ENCODE results near the gene SLF1. TPM values are rescaled to one million over a fixed set of nuclear protein-coding genes. Genes with fewer than 3 reads are reported as not detected.

Gene SLF1
- total RNA-seq, 4 donors from 2014 or later = 2.9 to 14.5 (median 8.7) TPM

- H3K4me1 ChIP-seq = no peaks in the 10 kb centered on the region
- DNase-seq = no peak
- WGBS, 2 donors = 82 to 83% methylated on average over 2 of the region's 2 CpGs
- H3K27me3 ChIP-seq = no peaks in the 10 kb centered on the region
- TF ChIP-seq POLR2A (IDR thresholded peaks at IDR 0.05) (no peak), CTCF (IDR thresholded peaks at IDR 0.05) (no peak)
- no peak overlapping the region for H3K4me3 ChIP-seq
- intact Hi-C loops (cut with DNase I) = no loop called here
- no peaks in the 10 kb centered on the region for H3K9me3 ChIP-seq
- no peak overlapping the region for H3K27ac ChIP-seq
- peaks cover 0 to 32% (median 0%) of the 10 kb centered on the region in 3 donors for H3K36me3 ChIP-seq
Measured at GRCh38 chr5:94632024-94632423, 13.6 kb downstream of the SLF1 start.

GRCh38 chr5:94640176-94640575, 21.7 kb downstream of the SLF1 start:
- 94 to 95% methylated on average over 3 of the region's 3 CpGs for WGBS, 2 donors
- intact Hi-C loops (cut with DNase I) = no loop called here
- peaks cover 0 to 40% (median 0%) of the 10 kb centered on the region in 3 donors for H3K36me3 ChIP-seq

GRCh38 chr5:94645053-94645452, 26.6 kb downstream of the SLF1 start:
- Histone ChIP-seq H3K36me3 (peaks cover 0 to 25% (median 0%) of the 10 kb centered on the region in 3 donors), H3K27ac (no peak overlapping the region), H3K9me3 (peaks cover 0 to 14% (median 0%) of the 10 kb centered on the region in 3 donors), H3K27me3 (no peaks in the 10 kb centered on the region), H3K4me3 (no peak overlapping the region), H3K4me1 (no peaks in the 10 kb centered on the region)
- TF ChIP-seq POLR2A (IDR thresholded peaks at IDR 0.05) (no peak), CTCF (IDR thresholded peaks at IDR 0.05) (no peak)
- 84 to 100% methylated on average over 3 of the region's 3 CpGs for WGBS, 2 donors
- intact Hi-C loops (cut with DNase I) = no loop called here
- DNase-seq = no peak

More at GRCh38 chr5:94640176-94640575, 21.7 kb downstream of the SLF1 start:
- no peaks in the 10 kb centered on the region for H3K4me1 ChIP-seq
- TF ChIP-seq POLR2A (IDR thresholded peaks at IDR 0.05) = no peak
- no peak overlapping the region for H3K27ac ChIP-seq
- H3K9me3 ChIP-seq = peaks cover 0 to 21% (median 0%) of the 10 kb centered on the region in 3 donors
- H3K27me3 ChIP-seq = no peaks in the 10 kb centered on the region
- no peak overlapping the region for H3K4me3 ChIP-seq
- no peak for DNase-seq

- Histone ChIP-seq H3K27ac (no peak overlapping the region), H3K36me3 (peaks cover 0 to 13% (median 0%) of the 10 kb centered on the region in 3 donors), H3K4me1 (no peaks in the 10 kb centered on the region), H3K9me3 (no peaks in the 10 kb centered on the region), H3K4me3 (no peak overlapping the region), H3K27me3 (no peaks in the 10 kb centered on the region)
- intact Hi-C loops (cut with DNase I) = no loop called here
- DNase-seq = no peak
- no peak for TF ChIP-seq CTCF (IDR thresholded peaks at IDR 0.05)
- no peak for TF ChIP-seq POLR2A (IDR thresholded peaks at IDR 0.05)
Measured at GRCh38 chr5:94646758-94647157, 28.3 kb downstream of the SLF1 start.

GRCh38 chr5:94649874-94650273, 31.4 kb downstream of the SLF1 start:
- no peak for DNase-seq
- intact Hi-C loops (cut with DNase I) = no loop called here
- TF ChIP-seq CTCF (IDR thresholded peaks at IDR 0.05) (no peak), POLR2A (IDR thresholded peaks at IDR 0.05) (no peak)

GRCh38 chr5:94658272-94658671, 39.8 kb downstream of the SLF1 start:
- Histone ChIP-seq H3K27me3 (no peaks in the 10 kb centered on the region), H3K9me3 (peaks cover 0 to 32% (median 0%) of the 10 kb centered on the region in 3 donors), H3K4me3 (no peak overlapping the region), H3K27ac (no peak overlapping the region), H3K4me1 (no peaks in the 10 kb centered on the region), H3K36me3 (peaks cover 0 to 74% (median 0%) of the 10 kb centered on the region in 3 donors)
- TF ChIP-seq CTCF (IDR thresholded peaks at IDR 0.05) = no peak
- TF ChIP-seq POLR2A (IDR thresholded peaks at IDR 0.05) = no peak
- intact Hi-C loops (cut with DNase I) = no loop called here
- 100% methylated on average over 1 of the region's 1 CpG for WGBS, 2 donors
- no peak for DNase-seq

More at GRCh38 chr5:94649874-94650273, 31.4 kb downstream of the SLF1 start:
- Histone ChIP-seq H3K27me3 (no peaks in the 10 kb centered on the region), H3K4me1 (no peaks in the 10 kb centered on the region), H3K36me3 (peaks cover 0 to 32% (median 0%) of the 10 kb centered on the region in 3 donors), H3K9me3 (peaks cover 0 to 1% (median 0%) of the 10 kb centered on the region in 3 donors), H3K4me3 (no peak overlapping the region), H3K27ac (no peak overlapping the region)
- 81 to 100% methylated on average over 1 of the region's 1 CpG for WGBS, 2 donors
